NB4 (cell line): Measurements from ENCODE around the gene IGFBP4.

Experiments used
- CTCF ChIP-seq: IDR thresholded peaks from one replicate; pipeline ENCODE4 v1.5.1; 2012; ENCODE audit warnings: low read depth, low read length
- POLR2A ChIP-seq: IDR thresholded peaks from 2 replicates; pipeline ENCODE4 v1.6.1; 2011; ENCODE audit warnings: mild to moderate bottlenecking; ENCODE audit not compliant: insufficient read length; ENCODE audit errors: extremely low read depth

- TF ChIP-seq CTCF (no peak), POLR2A (no peak)
Observed at GRCh38 chr17:40482722-40483121, 39.5 kb downstream of the IGFBP4 start.
